ENCODE data around the gene GPC5.

DNA sequence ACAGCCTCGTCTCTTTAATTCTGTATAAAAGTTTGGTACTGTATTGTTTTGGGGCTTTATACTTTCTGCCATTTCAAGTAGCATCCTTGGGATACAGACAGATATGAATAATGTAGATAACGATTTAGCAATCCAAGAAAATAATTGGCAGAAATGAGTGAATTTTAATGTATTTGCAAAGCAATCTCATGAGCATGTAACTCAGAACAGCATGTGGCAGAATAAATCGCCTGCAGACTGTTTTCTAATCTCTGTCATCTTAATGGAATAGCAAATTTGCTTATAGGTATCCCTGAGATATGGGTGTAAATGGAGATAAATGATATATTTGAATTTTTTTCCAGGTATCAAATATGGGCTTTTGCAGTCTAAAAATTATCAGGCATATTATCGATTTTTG is 166.0 kb downstream of the GPC5 start:
- no peak for TF ChIP-seq KLF1 (tag by site-specific recombination; IDR thresholded peaks at IDR 0.05)
- TF ChIP-seq GLI4 (tag by site-specific recombination; IDR thresholded peaks at IDR 0.05), result no peak

All from HEK293 (cell line).